Adrenal gland (tissue), 12 donors: Measurements from ENCODE around the gene TOMM40. TPM values are rescaled to one million over a fixed set of nuclear protein-coding genes. Genes with fewer than 3 reads are reported as not detected.

Source experiments
- DNase-seq, 7 donors: peaks; one replicate each; pipeline ENCODE4 v3.0.0-alpha.2; 2019 to 2020
- H3K27ac ChIP-seq, 5 donors: fragments of 200-600 bp; sonication (generic) in 4 of 5; 1 replicate in 3 of 5; 2 replicates in 2 of 5; pipeline versions ENCODE4 v1.5.1 to v1.8.0; 2016 to 2020; ENCODE audit warnings: mild to moderate bottlenecking in 1 of 5
- H3K27me3 ChIP-seq: fragments of 200-600 bp; 2 replicates; pipeline ENCODE4 v1.8.0; 2021
- H3K36me3 ChIP-seq, 2 donors: fragments of 200-600 bp; replicated peaks in 1 of 2; 1 replicate in 1 of 2; 2 replicates in 1 of 2; pipeline versions ENCODE4 v1.5.1 to v1.8.0; 2018 to 2022
- H3K4me1 ChIP-seq, 2 donors: fragments of 200-600 bp; replicated peaks in 1 of 2; 1 replicate in 1 of 2; 2 replicates in 1 of 2; pipeline versions ENCODE4 v1.5.1 to v1.8.0; 2018 to 2021
- H3K4me3 ChIP-seq, 4 donors: fragments of 200-600 bp; sonication (generic) in 3 of 4; one replicate each; pipeline ENCODE4 v1.5.1; 2016 to 2018
- H3K9me3 ChIP-seq, 3 donors: fragments of 200-600 bp; sonication (generic) in 1 of 3; replicated peaks in 1 of 3; 1 replicate in 2 of 3; 2 replicates in 1 of 3; pipeline versions ENCODE4 v1.5.1 to v1.8.0; 2016 to 2021
- CTCF ChIP-seq, 6 experiments: fragments of 450-650 bp in 4 of 6; fragments of 200-600 bp in 2 of 6; sonication (generic) in 1 of 6; IDR thresholded peaks; 1 replicate in 5 of 6; 2 replicates in 1 of 6; pipeline versions ENCODE4 v1.5.1 to v1.8.0; 2016 to 2021; ENCODE audit warnings: antibody characterized with exemption in 6 of 6, mild to moderate bottlenecking in 2 of 6, moderate library complexity in 1 of 6
- POLR2A ChIP-seq, 2 donors: fragments of 450-650 bp; IDR thresholded peaks; one replicate each; pipeline ENCODE4 v1.6.1; 2017; ENCODE audit warnings: antibody characterized with exemption in 2 of 2, mild to moderate bottlenecking in 2 of 2, moderate library complexity in 1 of 2
- WGBS, 4 donors: extraction: QIAGEN DNeasy Blood & Tissue Kit in 2 of 4; methylation state at CpG; one replicate each; pipeline versions ENCODE4 v1.1.5 to v1.1.7; 2013 to 2017; 5-methylcytosine and 5-hydroxymethylcytosine counted together
- intact Hi-C, 2 donors: fragments of 100-400 bp; cut with DNase I; formaldehyde crosslinking; loops; one replicate each; pipeline versions ENCODE4 v1.14.1 to v1.15.0; 2022 to 2023
- polyA plus RNA-seq, 3 donors: library from polyadenylated mRNA; stranded (reverse); fragments of 200-250 nt in 2 of 3; fragments of 350-450 nt in 1 of 3; fragmentation: Illumina TruSeq in 1 of 3; extraction: RNeasy Lipid Tissue Mini Kit (QIAGEN cat#74804) in 1 of 3; gene quantifications; one replicate each; pipeline ENCODE4 v1.2.3, GENCODE V29; 2013 to 2014
- total RNA-seq, 9 donors: library from RNA; depleted of rRNA in 4 of 9; stranded (reverse); fragments of >200 nt in 4 of 9; fragments of 120-200 nt in 1 of 9; fragmentation: NEBNext Ultra II Directional in 1 of 9; extraction: Animal tissue kit (Norgen Biotek cat#: 25700) in 1 of 9; gene quantifications; one replicate each; pipeline versions ENCODE4 v1.1.0 to v1.2.4, GENCODE V29; 2013 to 2023
- donor health status: healthy with polysubstance abuse.
- donor health status: Bipolar disorder and iron deficiency.
- donor health status: DM: yes; HTN: yes; CAD: no.
- donor health status: DM: no; HTN: no; CAD: no.
- donor health status: DM: no; HTN: no; CAD: no.
- donor health status: DM: yes; HTN: yes; CAD: no.

The TOMM40 gene
- total and polyA plus RNA-seq, 12 donors: 53.1 to 248 (median 68.8) TPM

- 84 to 89% (median 86%) methylated on average over 5 to 8 of the region's 8 CpGs for WGBS, 4 donors
Observed at GRCh38 chr19:44897835-44898234, 6.8 kb downstream of the TOMM40 start.

GRCh38 chr19:44900328-44901244, 9.5 kb downstream of the TOMM40 start:
- no peak for DNase-seq
- 88 to 91% (median 90%) methylated on average over 7 to 19 of the region's 19 CpGs for WGBS, 4 donors
- H3K4me3 ChIP-seq: no peak overlapping the region
- no peak for TF ChIP-seq CTCF (IDR thresholded peaks at IDR 0.05)
- no peak for TF ChIP-seq POLR2A (IDR thresholded peaks at IDR 0.05)
- intact Hi-C loops: loop anchor here (5.0 to 10.0 kb wide), 3 partner anchors 52 to 167 kb away; no protein-coding TSS in a partner anchor
- H3K9me3 ChIP-seq: no peaks in the 10 kb centered on the region
- H3K27ac ChIP-seq: no peak overlapping the region
- peaks cover 0 to 60% of the 10 kb centered on the region in 2 donors for H3K36me3 ChIP-seq
- H3K4me1 ChIP-seq: peaks cover 16 to 22% of the 10 kb centered on the region in 2 donors
- H3K27me3 ChIP-seq: no peaks in the 10 kb centered on the region

More at GRCh38 chr19:44897835-44898234, 6.8 kb downstream of the TOMM40 start:
- Histone ChIP-seq H3K4me1 (peaks cover 9 to 12% of the 10 kb centered on the region in 2 donors), H3K36me3 (peaks cover 0 to 79% of the 10 kb centered on the region in 2 donors), H3K4me3 (no peak overlapping the region), H3K27ac (no peak overlapping the region), H3K27me3 (no peaks in the 10 kb centered on the region), H3K9me3 (no peaks in the 10 kb centered on the region)
- no peak for DNase-seq
- intact Hi-C loops: no loop called here
- TF ChIP-seq CTCF (IDR thresholded peaks at IDR 0.05): no peak
- no peak for TF ChIP-seq POLR2A (IDR thresholded peaks at IDR 0.05)

- peaks cover 16 to 31% of the 10 kb centered on the region in 2 donors for H3K4me1 ChIP-seq
- 70 to 76% (median 71%) methylated on average over 4 to 15 of the region's 15 CpGs for WGBS, 4 donors
- no peak for DNase-seq
- intact Hi-C loops: loop anchor here (5.0 to 10.0 kb wide), 3 partner anchors 49 to 164 kb away; no protein-coding TSS in a partner anchor
- no peak overlapping the region for H3K4me3 ChIP-seq
- H3K27ac ChIP-seq: peak overlapping the region in 1 of 5 donors; percentile 83
- H3K36me3 ChIP-seq: peaks cover 0 to 36% of the 10 kb centered on the region in 2 donors
- no peaks in the 10 kb centered on the region for H3K27me3 ChIP-seq
- TF ChIP-seq CTCF (IDR thresholded peaks at IDR 0.05): no peak
- no peak for TF ChIP-seq POLR2A (IDR thresholded peaks at IDR 0.05)
- H3K9me3 ChIP-seq: no peaks in the 10 kb centered on the region
Observed at GRCh38 chr19:44903216-44903601, 12.2 kb downstream of the TOMM40 start.

GRCh38 chr19:44903602-44904425, 12.8 kb downstream of the TOMM40 start:
- intact Hi-C loops: loop anchor here (2.0 to 10.0 kb wide), 4 partner anchors 47 to 163 kb away; no protein-coding TSS in a partner anchor

More at GRCh38 chr19:44903602-44904425, 12.8 kb downstream of the TOMM40 start:
- H3K9me3 ChIP-seq: no peaks in the 10 kb centered on the region
- no peak for TF ChIP-seq POLR2A (IDR thresholded peaks at IDR 0.05)
- TF ChIP-seq CTCF (IDR thresholded peaks at IDR 0.05): peak; percentile 98 to 99 (median 98)
- H3K36me3 ChIP-seq: peaks cover 0 to 40% of the 10 kb centered on the region in 2 donors
- 1 to 11% (median 9%) methylated on average over 16 to 24 of the region's 24 CpGs for WGBS, 4 donors
- H3K27me3 ChIP-seq: no peaks in the 10 kb centered on the region
- H3K4me1 ChIP-seq: peaks cover 16 to 31% of the 10 kb centered on the region in 2 donors
- peak overlapping the region; percentile 7 to 84 (median 82) for H3K27ac ChIP-seq
- H3K4me3 ChIP-seq: no peak overlapping the region
- peak; percentile 69 to 89 (median 80) for DNase-seq
